ENCODE measurements around the gene MED13L.

Gene MED13L

DNA sequence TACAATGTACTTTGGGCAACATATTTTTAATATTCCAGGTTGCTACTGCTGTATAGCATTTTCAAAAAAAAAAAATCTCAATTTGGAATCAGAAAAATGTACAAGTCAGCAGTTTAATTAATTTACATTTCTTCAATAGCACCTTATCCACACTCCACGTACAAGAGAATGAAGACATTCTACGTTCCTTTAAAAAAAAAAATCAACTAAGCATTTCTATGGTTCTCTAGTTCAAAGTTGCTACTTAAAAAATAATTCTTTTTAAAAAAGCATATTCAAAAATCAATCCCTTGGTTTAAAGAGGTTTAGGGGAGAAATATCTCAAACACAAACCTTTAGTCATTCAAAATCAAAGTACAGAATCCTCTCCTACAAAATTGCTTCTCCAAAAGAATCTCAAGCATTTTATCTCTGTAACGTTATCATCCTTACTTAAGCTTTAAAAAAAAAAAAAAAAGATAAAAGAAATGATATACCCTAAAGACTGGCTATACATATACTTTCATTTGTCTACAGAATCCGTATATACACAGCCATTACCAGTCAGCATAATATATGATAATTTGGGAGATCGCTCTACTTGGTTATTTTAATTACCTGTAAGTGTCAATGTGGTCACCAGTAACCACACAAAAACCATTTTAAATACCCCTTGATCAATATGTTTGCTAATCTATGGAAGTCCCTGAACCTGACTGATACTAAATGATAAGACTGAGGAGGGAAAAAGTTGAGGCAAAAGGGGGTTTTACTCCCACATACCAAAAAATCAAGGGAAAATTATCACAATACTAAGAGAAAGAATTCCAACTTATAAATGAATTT is 2.7 kb downstream of the MED13L start:
- no peak for DNase-seq

DNA sequence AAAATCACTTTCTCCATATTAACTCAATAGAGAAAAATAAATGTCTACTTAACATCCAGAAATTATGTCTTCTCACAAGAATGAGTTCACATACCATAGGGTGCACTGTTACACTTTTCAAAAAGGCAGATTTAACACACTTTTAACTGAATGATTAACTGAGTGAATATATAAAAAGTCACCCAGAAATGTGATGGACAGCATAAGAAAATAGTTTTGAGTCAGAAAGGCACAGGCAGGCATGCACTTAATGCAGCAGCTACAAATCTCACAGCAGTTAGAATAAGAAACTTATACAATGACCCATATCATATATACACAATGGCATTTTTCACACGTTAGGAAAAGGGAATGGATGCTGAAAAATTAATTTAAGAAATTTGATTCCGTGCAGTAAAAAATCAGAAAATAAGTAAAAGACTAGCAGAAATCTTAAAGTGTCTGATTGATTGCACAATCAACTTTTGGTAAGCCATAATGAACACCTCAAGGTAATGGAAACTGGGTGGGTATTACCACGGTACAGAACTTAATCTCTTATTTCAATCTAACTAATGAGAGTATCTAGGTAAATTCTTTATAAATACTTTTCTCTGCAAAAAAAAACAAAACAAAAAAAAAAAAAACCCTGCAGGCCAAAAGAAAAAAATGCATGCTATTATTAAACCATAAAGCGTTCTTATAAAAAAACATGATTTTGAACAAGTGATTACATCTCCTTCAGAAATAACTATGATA is 3.5 kb downstream of the MED13L start:
- DNase-seq = no peak

DNA sequence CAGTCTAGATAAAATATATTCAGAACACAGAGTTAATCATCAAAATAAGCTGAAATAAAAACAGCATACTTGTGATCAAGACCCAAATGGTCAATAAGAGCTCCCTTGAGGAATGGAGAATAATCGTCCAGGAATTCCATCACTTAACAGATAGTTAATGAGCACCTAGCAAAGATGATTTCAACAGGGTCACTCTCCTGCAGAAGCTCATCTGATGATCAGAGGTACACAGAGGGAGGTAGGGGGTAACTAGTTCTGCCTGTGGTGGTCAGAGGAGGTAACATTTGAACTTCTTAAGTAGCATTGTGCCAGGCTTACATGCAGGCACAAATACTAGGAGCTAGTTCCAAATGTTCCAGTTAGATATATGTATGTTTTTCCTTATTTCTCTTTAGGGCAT is 9.5 kb downstream of the MED13L start:
- DNase-seq = no peak

DNA sequence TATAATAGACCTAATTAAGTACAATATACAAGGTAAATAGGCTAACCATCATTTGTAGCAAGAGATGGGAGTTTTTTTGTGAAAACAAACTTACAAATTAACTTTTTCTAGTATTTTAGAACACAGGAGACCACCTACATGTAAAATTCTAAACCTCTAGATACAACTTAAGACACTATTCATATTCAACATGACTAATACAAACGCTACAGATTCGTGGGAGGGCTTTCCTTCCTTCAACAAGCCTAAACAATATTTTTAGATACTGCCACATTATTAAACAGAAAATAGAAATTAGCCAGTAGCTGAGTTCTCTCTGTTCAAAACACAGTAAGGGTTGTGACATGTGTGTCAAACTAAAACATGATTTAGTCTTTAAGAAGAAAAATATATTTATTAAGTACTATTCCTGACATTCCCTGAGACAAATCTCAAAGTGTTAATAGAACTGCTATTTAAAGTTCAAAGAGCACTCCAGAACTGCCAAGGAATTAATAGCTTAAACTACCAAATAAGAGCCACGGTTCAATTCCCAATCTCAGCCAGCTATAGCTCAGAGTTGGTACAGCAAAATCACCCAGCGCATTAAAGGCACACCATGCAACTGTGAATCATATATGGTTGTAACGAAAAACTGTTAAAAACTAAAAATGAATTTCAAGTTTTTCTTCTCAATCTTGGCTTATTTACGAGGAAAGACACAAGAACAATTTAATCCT is 10.7 kb downstream of the MED13L start:
- DNase-seq = no peak

DNA sequence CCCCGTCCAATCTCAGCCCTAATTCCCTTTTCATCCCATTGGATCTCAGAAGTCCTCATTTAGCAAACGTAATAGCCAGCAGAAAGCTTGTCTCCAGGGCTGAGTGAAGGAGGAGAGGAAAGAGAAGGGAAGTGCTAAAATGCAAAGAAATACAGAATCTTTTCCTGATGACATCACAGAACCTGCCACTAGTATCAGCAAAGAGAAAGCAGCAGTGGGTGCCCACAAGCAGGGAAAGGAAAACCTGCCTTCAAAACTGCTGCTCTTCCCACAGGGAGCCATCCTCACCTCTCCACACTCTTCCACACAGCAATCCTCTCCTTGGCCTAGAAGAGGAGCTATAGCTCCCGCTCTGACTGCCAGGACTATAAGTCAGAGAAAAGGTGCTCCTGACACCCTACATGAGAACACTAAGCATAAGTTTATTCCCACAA is 11.3 kb downstream of the MED13L start:
- no peak for DNase-seq

DNA sequence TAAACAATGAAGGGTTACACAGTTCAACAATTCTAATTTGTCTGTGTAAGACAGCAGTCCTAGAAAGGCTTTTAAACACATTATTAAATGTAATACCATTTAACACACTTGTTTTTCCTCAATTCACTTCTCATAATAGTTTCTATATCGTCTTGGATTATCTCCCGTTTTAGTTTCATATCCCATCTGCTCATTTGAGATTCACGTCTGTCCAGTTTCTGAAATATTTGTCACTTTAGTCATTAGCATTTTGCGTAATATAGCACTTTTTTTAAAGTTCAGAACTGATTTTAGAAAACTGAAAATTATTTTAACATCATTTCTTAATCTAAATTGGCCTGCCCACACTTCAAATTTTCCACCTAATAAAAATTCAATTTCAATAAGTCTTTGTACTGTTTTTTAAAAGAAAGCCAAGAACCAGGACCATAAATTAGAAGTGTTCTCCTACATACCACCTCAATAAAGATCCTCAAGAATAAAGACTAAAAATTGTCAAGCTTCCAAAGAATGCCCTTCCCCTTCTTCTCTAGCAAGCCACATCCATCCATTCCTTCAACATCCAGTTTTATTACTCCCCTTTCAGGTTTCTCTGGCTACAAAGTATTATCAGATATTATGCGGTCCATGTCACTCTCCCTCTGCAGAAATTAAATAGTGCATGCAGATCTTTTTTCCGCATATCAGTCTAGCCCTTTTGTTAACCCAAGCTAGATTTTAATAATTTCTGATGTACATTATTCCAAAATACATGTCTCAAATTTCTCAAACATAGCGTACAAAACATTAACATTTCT is 11.9 kb downstream of the MED13L start:
- DNase-seq = no peak

DNA sequence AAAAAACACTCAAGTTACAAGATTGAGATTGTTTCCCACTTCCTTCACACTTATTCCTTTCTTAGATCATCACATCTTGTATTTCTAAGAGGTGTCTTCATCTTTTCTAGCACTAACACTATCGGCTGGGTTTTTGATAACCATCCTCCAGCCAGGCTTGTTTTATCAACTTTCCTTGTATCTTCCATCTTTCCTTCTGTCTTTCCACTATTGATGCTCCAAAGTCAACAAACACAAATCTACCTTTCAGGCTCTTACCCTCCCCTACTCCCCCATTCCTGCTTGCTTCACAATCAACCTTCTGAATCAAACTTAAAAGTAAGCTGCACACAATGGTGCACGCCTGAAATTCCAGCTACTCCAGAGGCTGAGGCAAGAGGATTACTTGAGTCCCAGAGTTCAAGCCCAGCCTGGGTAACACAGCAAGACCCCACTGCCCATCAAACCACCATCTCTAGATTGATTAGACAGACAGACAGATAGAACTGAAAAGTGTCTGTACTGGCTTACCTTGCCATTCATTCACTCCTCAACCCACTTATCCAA is 12.9 kb downstream of the MED13L start:
- no peak for DNase-seq

DNA sequence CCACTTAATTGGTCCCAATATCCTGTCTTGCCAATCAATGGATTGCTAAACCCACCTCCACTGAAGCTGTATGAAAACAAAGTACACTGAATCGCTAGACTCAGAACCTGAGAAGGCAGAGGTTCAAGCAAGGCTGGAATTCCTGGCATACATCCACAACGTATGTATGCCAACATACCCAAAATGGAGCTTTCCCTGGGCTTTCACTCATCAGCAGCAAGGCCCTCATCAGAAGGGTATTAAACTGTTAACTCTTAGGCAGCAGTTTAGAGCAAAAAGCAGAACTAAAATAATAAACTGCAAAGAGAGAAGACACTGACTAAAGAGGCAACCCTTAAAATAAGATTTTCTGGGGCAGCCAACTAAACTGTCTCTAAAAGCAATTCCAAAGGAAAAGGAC is 13.6 kb downstream of the MED13L start:
- DNase-seq = no peak

DNA sequence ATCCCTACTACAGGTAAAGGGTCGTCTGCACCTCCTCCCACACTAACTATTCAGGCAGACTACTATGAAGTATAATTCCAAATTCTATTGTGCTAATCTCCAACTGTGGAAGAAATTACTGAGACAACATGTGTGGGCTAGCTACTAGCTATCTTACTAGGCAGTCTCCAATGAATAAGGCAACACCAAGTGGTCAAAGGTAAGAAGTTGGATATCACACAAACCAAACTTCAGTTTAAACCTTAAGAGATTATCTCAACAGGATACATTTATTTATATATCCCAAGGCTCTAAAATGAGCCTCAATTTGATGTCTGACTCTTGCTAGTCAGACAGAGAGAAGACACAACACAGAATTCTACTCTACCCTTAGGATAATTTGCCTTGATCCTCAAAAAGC is 14.1 kb downstream of the MED13L start:
- no peak for DNase-seq

DNA sequence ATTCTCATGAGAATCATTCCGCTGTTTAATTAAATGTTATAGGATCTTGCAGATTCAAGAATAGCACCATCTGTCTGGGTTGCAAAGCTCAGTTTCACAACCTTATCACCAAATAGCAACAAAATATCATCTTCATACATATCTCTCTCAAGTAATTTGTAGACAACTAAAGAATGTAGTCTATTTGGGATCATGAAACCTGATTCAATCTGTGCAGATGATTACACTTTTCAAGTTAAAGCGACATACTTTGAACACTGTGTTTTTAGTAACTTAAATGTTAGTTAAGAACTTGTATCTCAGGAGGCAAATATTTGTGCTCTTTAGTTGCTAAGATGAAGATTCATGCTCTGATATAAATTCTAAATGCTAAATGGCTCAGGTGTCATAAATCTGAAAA is 14.8 kb downstream of the MED13L start:
- no peak for DNase-seq

DNA sequence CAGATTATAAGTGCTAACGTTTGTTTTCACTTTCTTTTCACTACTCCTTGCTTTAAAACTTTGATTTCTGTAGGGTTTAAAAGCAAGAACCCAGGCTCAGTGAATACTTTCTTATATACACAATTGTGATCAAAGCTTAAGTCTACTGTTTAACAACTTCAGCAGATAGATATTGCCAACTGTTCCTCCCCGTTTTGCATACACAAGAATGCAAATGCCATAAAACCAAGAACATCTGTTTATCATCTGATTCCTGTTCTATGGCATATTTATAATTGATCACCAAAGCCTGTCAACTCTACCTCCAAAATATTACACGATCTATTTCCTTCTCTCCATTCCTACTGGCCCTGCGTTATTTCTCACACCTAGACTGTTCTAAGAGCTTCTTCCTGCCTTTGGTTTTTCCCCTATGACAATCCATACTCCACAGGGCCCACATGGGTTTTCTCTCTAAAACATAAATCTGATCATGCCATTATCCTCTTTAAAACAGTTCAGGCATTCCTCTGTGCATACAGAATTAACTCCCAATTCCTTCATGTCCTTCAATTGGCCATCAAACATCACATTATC is 15.9 kb downstream of the MED13L start:
- DNase-seq = no peak

DNA sequence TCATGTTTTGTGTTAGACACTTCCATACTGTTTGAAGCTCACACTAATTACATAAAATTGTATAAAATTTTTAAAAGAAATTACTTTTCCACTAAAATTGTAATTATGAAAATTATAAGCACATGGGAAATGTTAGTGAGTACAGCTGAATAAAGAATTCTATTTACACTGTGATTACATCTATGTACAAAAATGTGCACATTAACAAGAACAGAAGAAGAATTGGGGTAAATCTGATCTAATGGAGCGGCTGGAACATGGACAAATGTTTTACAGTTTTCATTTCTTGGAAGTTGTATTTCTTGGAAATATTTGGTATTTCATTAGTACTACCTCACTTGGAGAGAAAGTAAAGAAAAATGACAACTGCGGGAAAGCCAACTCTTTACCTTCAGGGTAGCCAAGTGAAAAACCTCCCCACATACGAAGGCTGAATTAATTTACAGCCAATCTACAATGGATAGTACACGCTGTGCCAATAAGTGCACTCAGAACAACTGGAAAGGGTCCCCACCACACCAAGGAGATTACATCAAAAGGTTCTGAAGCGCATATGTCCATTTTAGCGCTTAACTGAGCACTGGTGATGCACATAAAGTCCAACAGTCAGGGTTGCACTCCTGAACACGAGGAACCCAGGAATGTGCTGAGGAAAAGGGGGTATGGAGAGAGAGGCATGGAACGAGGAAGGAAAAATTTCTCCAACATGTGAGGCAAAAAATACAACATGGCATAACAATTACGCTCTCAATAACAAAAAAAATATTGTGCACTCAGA is 17.5 kb downstream of the MED13L start:
- DNase-seq = no peak

DNA sequence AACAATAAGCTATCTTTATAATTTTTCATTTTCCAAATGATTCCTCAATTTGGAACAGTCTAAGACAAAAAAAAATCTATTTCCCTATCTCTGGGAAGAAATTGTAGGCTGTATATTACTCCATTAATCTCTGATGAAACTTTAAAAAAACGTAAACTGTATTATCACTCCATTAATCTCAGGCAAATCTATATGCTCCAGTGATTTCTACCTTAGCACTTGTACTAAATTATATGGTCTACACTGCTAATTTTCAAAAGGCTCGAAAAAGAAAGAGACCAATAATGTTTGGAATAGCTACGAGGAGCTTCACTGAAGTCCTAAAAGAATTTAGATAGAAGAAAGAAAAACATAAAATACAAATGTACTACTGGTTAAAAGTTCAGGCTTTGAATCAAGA is 19.7 kb downstream of the MED13L start:
- no peak for DNase-seq

DNA sequence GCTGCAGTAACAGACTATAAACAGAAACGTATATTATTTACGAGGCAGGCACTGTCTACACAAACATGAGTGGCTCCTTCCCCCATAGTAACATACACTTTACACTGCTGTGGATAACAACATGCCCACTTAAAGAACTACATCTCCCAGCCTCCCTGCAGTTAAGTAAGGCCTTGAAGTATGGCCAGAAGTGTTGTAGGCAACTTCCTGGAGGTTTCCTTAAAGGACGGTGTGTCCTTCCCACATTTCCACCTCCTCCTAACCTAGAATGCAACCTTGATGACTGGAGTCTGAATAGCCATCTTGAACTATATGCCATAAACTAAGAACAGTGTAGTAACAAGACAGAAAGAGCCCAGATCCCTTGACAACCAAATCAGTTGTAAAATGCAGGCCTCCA is 20.3 kb downstream of the MED13L start:
- DNase-seq = no peak

DNA sequence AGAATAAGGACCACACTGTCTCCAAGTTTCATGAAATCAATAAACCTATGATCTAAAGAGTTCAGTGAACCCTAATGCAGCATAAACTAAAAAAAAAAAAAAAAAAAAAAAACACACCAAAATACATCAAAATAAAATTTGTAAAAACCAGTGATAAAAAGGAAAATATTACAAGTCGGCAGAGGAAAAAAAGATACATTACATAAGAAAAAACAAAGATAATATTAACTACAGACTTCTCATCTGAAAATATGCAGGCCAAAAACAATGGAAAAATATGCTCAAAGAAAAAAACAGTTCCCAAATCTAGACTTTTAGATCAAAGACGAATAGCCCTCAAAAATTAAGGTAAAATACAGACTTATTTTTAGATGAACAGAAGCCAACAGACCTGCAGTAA is 27.6 kb downstream of the MED13L start:
- DNase-seq = no peak

DNA sequence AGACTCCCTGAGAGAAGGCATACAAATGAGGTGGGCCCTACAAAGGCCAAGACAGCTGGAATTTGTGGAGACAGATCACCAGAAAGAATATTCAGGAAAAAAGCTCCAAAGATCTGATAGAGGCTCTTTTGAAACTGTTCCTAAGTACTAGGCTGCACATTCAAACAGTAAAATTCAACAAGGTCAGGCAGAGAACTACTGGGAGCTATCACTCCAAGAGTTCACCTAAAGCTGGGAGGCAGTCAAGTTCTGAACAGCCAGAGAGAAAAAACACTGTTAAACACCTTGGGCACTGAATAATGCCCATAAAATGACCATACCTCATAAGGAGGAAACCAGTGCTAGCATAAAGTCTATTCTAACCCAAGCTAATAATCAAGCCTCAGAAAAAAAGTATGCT is 28.6 kb downstream of the MED13L start:
- DNase-seq = no peak

DNA sequence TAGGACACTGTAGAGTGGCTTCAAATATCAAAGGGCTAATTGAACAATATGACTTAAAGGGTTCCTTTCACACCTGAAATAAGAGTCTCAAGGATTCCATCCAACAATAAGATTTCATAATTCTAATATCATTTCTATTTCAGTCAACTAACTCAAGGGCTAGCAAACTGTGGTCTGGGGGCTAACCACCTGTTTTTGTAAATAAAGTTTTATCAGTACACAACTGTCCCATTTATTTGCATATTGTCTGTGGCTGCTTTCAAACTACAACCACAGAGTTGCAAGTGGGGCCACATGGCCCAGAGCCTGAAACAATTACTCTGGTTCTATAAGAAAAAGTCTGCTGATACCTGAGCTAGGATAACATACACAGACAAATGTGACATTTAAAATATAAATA is 29.1 kb downstream of the MED13L start:
- no peak for DNase-seq

DNA sequence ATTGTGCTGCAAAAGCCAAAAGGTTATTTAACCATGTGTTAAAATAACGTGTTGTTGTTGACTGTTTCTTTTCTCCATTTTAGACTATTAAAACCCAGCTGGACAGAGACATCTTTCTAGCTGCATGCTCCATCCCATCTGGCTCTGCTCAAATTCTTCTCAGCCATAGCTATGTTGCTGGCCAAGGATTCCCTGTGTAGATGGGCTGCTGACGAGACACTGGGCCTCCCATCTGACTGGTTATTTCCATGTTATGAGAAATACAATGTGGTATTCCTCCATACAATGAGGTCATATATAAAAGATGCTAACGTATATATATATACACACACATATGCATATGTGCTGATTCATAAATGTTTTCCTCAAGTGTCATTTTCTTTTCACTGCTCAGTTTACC is 30.1 kb downstream of the MED13L start:
- DNase-seq = no peak

DNA sequence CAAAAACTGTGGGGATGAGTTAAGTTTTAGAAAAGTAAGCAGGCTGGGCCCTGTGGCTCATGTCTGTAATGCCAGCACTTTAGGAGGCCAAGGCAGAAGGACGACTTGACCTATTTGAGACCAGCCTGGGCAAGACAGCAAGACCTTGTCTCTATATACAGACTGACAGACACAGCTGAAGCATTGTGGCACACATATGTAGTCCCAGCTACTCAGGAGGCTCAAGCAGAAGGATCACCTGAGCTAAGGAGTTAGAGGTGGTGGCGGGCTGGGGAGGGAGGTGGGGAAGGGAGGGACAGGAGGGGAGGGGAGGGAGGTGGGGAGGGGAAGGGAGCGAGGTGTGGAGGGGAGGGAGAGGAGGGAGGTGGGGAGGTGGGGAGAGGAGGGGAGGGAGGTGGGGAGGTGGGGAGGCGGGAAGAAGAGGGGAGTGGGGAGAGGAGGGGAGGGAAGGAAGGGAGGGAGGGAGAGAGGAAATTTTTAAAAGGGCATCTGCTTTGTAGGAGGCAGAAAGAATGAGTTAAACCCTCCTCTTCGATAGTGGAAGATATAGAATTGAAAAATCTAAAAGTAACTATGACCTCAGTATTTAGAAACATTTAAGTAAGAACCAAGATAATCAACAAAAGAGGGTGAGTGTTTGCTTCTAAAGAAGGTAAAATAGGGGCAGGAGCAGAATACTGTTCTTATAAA is 30.9 kb downstream of the MED13L start:
- DNase-seq = no peak

DNA sequence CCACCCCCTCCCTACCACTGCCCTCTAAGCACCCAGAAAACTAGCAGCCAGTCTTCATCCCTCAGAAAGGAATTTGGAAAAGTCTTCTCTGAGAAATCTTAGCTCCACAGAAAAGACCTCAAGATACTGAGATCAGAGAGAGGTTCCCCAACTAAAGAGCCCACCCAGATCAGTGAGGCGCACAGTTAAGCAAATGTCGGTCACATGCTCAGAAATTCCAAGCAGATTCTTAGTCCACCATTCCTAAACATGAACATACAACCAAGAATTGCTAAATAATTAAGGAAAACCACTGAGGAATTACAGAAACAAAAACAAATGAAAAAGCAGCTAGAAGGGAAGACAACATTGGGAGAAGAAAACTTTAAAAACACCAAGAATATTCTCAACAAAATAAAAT is 32.3 kb downstream of the MED13L start:
- no peak for DNase-seq
